OCI-M2 (cell line): ENCODE measurements around the gene ASCC1.

ENCODE experiments used
- DNase-seq: peaks from one replicate; lab custom pipeline; 2025; ENCODE audit not compliant: unreplicated experiment; lab: John Stamatoyannopoulos, UW

The ASCC1 gene

GRCh38 chr10:72105098-72105475 is 111.0 kb downstream of the ASCC1 start:
- no peak for DNase-seq

- no peak for DNase-seq
Measured at GRCh38 chr10:72104472-72105097, 111.5 kb downstream of the ASCC1 start.

DNA sequence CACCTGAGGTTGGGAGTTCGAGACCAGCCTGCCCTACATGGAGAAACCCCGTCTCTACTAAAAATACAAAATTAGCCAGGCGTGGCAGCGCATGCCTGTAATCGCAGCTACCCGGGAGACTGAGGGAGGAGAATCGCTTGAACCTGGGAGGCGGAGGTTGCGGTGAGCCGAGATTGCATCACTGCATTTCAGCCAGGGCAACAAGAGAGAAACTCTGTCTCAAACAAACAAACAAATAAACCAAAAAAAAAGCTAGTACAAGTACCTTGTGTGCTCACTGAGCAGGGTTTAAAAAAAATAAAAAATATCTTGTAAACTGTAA is 116.5 kb downstream of the ASCC1 start:
- DNase-seq: no peak

DNA sequence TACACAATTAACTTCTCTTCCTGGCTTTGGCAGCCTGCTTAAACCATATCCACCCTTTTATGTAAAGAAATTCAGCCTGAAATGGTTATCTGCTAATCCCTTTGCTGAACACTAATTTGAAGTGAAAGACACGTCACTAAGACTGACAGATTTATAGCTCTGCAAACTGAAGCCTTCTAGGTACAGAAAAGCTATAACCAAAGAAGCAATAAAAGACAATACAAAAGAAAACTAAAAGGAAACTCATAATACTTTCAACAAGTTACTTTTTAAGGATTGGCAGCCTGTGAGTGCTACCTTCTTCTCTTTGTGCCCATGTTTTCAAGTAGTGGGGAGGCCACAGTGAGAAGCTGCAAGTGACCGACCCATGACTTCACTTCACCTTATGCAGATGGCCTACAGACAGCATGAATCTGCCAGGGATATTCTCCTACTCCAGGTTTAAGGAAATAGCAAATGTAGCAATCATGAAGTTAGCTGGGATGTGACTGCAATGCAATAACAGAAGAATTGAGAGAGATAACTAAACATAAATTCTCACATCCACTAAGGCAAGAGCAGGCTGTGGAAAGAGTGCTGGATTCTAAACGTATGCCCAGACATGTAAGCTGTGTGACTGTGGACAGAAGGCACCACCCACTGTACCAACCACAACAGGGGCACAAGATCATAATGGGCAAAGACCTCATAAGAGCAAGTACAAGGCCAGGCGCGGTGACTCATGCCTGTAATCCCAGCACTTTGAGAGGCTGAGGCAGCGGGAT is 117.1 kb downstream of the ASCC1 start:
- DNase-seq: no peak

- no peak for DNase-seq
Measured at GRCh38 chr10:72098301-72098835, 117.7 kb downstream of the ASCC1 start.

GRCh38 chr10:72097448-72098300 is 118.4 kb downstream of the ASCC1 start:
- DNase-seq: no peak

DNA sequence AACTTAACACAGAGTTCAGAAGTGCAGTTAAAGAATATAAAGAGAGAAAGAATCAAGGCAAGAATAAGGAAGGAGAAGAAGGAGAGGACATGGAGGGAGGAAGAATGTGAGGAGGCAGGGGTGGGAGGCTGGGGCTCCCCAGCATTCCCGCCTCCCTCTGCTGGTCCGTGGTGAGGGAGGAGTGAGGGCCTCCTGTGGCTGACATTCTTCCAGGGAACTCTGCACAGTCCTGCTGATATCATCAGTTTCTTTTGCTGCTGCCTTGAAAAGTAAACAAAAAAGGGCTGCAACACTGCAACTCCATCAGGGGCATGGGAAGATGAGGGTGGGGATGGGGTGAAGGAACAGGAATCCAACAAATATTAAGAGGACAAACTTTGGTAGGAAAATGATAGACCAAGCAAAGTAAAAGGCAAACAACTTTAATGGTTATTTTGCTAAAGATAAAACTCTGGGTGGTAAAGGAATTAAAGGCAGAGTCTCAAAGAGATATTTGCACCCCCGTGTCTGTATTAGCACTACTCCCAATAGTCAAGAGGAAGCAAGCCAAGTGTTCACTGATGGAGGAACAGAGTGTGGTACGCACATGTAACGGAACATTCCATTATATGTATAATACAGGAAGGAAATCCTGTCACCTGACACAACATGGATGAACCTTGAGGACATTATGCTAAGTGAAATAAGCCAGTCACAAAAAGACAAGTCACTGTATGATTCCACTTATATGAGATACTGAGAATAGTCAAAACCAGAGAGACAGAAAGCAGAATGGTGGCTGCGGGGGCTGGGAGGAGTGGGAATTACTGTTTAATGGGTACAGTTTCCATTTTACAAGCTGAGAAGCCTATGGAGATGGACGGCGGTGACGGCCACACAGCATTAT is 119.7 kb downstream of the ASCC1 start:
- no peak for DNase-seq

- no peak for DNase-seq
Measured at GRCh38 chr10:72095195-72095594, 120.9 kb downstream of the ASCC1 start.

- no peak for DNase-seq
Measured at GRCh38 chr10:72094574-72094973, 121.5 kb downstream of the ASCC1 start.

GRCh38 chr10:72093450-72093849 is 122.6 kb downstream of the ASCC1 start:
- no peak for DNase-seq

- no peak for DNase-seq
Measured at GRCh38 chr10:72092987-72093386, 123.1 kb downstream of the ASCC1 start.

DNA sequence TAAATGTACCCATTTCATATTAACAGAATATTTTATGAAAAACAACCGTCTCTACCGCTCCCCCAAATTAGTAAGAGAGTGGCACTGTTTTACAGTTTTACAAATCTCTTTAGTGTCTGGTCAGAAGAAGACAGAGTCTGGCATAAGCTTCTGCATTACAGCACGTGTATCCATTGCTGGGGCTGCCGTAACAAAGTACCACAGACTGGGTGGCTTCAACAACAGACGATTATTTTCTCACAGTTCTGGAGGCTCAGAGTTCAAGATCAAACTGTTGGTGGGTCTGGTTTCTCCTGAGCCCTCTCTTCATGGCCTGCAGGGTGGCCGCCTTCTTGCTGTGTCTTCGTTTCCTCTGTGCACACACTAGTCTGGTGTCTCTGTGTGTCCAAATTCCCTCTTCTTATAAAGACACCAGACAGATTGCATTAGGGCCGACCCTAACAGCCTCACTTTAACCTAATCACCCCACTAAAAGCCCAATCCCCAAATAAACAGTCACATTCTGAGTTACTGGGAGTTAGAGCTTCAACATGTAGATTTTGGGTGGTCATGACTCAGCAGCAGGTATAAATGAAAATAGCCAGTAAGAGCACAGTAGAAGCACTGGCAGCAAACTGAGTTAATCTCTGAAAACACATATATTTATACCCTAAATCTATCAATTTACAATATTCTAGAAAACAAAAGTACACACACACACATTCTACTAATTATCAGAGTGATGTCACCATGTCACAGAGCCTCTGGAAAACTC is 123.7 kb downstream of the ASCC1 start:
- no peak for DNase-seq

- DNase-seq: no peak
Measured at GRCh38 chr10:72090326-72090725, 125.8 kb downstream of the ASCC1 start.

- no peak for DNase-seq
Measured at GRCh38 chr10:72089618-72090017, 126.5 kb downstream of the ASCC1 start.

GRCh38 chr10:72088889-72089575 is 127.0 kb downstream of the ASCC1 start:
- no peak for DNase-seq

DNA sequence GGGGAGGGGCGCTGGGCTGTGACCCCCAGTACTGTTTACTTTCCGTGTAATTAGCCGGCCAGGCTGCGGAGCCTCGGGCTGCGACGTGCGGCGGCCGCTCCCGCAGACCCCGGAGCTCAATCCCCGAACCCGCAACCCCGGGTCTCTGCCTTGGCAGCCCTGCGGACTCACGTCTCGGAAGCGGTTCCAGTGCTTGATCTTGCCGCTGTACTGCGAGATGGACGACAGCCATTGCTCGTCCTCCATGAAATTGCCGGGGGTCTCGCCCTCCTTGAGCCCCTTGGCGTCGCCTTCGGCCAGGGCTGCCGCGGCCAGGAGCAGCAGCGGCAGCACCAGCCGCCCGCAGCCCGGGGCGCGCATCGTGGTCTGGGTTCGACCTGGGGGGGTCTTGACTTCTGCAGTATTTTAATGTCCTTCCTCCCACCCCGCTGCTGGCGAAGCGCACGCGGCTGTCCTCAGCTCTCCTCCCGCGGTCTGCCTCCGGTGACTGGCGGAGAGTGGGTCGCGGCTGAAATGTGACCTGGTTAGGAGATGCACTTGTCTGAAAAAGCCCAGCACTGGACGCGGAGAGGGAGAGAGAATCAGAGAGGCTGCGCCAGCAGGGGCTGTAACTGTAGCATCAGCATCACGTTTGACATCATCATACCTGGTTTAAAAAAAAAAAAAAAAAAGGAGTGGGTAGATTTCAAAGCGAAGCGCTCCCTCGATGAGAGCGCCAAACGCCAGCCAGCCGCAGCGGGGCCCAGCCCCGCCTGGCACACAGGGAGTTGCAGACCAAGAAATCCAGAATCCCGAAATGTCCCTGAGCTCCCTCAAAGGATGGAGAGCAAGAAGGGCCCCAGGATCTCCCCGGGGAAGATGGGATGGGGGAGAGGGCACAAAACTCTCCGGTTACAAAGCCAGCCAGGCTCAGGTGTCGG is 127.8 kb downstream of the ASCC1 start, which contains the start of gene SPOCK2:
Gene SPOCK2 (minus strand): TSS at position 583 of the 920 bp plus-strand sequence. CDS start 223 bp downstream, at position 360.
- no peak for DNase-seq

GRCh38 chr10:72087392-72087968 is 128.6 kb downstream of the ASCC1 start:
- no peak for DNase-seq
